IPS-11a (cell line): ENCODE results near the gene SPRED2.

Experiments
- H3K4me3 ChIP-seq: one replicate; pipeline ENCODE4 v1.5.1; 2013; ENCODE audit warnings: low read depth, low read length, control low read depth

Gene SPRED2, protein sequence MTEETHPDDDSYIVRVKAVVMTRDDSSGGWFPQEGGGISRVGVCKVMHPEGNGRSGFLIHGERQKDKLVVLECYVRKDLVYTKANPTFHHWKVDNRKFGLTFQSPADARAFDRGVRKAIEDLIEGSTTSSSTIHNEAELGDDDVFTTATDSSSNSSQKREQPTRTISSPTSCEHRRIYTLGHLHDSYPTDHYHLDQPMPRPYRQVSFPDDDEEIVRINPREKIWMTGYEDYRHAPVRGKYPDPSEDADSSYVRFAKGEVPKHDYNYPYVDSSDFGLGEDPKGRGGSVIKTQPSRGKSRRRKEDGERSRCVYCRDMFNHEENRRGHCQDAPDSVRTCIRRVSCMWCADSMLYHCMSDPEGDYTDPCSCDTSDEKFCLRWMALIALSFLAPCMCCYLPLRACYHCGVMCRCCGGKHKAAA

DNA sequence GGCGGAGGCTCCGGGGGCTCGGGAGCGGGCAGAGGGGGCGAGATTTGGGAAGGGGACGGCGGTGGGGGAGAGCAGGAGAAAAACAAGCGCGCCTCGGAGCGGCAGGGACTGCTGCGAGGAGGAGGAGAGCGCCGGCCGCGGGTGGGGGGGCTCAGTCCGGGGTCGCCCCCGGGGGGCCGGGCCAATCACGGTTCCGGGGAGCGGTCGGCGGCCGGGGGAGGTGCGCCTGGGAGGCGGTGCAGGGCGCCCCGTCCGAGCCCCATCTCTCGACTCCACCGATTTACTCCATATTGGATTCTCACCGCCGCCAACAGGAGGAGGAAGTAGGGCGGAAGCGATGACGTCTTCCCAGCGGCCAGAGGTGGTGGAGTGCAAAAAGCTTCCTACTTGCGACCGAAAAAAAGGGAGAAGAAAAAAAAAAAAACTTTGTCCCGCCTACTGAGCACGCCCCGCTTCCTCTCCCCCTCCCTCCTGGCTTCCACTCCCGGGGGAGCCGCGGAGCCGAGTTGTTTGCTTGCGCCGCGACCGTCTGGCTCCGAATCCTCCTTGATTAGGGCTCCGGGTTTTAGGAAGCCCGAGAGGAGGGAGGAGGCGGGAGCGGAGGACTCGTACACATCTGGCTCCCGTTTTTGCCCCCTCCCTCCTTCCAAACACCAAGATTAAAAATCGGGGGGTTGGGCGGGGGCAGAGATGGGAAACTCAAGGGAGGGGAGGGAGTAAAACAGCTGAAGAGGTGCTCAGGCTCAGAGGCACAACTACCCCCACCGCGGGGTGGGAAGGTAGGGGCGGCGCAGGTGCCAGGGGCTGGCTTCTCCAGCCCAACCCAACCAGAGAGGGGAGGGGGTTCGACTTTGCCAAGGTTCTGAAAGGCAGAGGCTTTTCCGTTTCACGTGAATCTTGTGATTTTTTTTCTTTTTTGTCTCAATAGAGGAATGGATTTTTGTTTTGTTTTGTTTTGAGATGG is at the start of gene SPRED2:
TSS of gene SPRED2 (minus strand) at position 373 of the 964 bp plus-strand sequence. CDS start 612 bp downstream, outside the sequence.
- H3K4me3 ChIP-seq, result peak within 1 kb of the TSS; percentile 77

DNA sequence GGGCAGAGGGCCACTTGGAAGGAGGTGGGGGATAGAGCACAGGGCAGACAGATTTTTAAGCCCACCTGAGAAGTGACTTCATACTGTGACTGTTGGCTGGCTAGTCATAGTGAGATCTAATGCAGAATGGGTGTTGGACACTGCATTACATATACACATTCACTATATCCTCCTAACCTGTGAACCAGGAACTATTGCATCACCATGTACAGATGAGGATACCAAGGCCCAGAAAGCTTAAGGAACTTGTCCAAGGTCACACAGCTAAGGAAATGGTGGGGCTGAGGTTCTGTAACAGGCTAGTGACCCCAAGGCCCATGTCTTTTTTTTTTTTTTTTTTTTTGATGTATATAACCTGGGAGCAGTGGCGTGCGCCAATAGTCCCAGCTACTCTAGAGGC is 49.6 kb upstream of the SPRED2 start:
- H3K4me3 ChIP-seq, result no peak overlapping the region

- no peak overlapping the region for H3K4me3 ChIP-seq
Observed at GRCh38 chr2:65479524-65479923, 47.1 kb upstream of the SPRED2 start.

DNA sequence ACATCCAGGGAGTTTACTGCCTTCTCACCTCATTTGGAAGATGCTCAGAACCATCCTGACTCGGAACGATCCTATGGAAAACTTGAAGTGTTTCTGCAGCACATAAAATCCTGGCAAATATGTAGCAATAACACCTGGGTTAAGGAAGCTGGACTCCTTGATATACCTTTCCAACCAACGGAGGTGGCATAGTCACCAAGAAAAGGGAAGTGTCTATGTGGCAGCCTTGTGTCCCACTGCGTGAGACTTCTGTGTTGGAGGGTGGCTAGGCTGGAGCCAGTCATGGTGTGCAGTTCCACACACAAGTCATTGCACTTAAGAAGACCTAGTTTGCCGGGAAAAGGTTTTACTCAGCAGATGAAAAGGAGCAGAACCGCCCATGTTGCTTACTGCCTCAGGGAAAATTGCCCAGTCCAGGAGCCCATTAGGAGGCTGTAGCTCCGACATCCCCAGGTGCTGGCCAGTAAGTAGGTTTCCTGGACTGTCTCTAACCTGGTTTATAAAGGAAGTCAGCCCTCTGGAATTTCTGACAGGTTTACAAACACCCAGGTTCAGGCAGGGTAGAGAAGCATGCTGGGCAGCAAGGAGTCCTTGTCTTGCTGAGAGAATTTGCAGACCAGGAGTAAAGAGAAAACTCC is 46.2 kb upstream of the SPRED2 start:
- no peak overlapping the region for H3K4me3 ChIP-seq

GRCh38 chr2:65477590-65477989 is 45.2 kb upstream of the SPRED2 start:
- H3K4me3 ChIP-seq, result no peak overlapping the region

GRCh38 chr2:65476778-65477177 is 44.4 kb upstream of the SPRED2 start:
- H3K4me3 ChIP-seq, result no peak overlapping the region

GRCh38 chr2:65475000-65475399 is 42.6 kb upstream of the SPRED2 start:
- H3K4me3 ChIP-seq, result no peak overlapping the region

- no peak overlapping the region for H3K4me3 ChIP-seq
Observed at GRCh38 chr2:65473045-65473444, 40.6 kb upstream of the SPRED2 start.

DNA sequence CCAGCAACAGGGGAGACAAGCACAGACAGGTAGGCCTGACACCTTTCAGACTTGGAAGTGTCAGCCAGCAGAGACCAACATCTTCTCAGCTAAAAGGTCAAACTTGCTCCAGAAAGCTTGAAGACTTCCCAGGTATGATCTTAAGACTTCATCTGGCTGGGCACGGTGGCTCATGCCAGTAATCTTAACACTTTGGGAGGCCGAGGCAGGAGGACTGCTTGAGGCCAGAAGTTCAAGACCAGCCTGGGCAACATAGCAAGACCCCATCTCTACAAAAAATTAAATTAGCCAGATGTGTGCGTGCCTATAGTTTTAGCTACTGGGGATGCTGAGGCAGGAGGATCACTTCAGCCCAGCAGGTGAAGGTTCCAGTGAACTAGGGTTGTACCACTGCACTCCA is 39.0 kb upstream of the SPRED2 start:
- no peak overlapping the region for H3K4me3 ChIP-seq

- H3K4me3 ChIP-seq, result no peak overlapping the region
Observed at GRCh38 chr2:65466551-65466950, 34.2 kb upstream of the SPRED2 start.

DNA sequence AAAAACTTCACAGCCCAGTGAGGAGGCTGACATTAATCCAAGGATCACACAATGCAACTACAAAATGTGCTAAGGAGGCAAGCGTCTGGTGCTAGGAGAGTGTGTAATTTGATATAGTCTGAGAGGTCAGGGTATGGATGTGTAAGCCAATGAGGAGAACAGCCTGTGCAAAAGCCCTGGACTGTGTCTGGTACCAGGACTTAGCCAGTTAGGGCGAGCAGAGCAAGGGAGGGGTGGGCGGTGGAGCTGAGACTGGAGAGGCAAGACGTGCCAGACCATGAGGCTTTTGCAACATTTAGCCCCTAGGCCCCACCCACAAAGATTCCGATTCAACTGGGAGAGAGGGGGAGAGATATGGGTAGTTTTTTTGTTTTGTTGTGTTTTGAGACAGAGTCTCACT is 33.5 kb upstream of the SPRED2 start:
- H3K4me3 ChIP-seq, result no peak overlapping the region

- H3K4me3 ChIP-seq, result no peak overlapping the region
Observed at GRCh38 chr2:65465124-65465523, 32.7 kb upstream of the SPRED2 start.

DNA sequence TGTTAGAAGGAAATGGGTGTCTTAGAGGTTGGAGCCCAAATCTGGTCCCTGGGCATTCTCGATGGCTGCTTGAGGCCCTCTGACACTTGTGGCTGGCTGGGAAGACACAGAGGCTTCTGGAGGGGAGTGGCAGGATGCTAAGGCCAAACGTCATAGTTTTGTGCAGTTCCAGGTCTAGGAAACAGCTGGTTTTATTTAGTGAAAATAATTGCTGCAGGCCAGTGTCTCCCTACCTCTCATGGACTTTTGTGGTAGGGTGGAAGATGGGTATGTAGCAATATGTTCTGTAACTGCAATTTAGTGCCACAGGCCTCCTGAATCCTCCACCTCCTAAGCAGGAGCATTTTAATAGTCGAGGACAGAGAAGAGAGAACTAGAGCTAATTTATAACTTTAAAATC is 32.2 kb upstream of the SPRED2 start:
- H3K4me3 ChIP-seq, result no peak overlapping the region

DNA sequence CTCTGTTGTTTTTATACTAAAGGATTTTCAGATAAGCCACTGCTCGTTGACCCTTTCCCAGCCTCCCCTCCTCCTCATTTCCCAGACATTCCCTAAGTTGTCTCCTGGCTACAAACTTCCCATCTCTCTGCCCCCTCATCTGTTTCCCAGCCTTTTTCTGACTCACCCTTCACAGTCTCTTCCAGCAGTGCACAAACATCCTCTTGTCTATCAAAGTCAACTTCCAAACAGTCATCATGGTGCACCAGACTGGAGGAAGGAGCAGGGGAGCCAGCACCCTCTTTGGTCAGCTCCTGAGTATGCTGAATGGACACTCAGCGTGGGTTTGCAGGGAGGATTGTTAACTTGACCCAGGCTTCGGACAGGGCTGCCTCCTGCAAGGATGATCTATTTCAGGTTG is 26.6 kb upstream of the SPRED2 start:
- H3K4me3 ChIP-seq, result no peak overlapping the region

- H3K4me3 ChIP-seq, result no peak overlapping the region
Observed at GRCh38 chr2:65456886-65457285, 24.5 kb upstream of the SPRED2 start.

DNA sequence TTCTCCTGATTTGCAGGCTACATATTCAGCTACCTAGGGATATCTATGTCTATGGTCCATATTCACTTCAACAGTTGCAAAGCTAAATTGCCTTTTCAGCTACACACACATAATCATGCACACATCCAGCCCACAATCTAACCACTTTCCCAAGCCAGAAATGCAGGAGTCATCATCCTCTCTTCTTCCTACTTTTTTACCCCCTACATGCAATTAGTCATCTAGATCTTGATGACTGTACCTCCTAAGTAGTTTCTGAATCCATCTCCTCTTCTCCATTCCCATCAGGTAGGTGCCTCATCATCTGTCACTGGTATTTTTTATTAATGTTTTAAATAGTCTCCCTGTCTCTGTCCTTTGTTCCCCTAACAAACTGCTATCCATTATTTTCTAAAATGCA is 23.7 kb upstream of the SPRED2 start:
- no peak overlapping the region for H3K4me3 ChIP-seq

GRCh38 chr2:65453916-65454315 is 21.5 kb upstream of the SPRED2 start:
- no peak overlapping the region for H3K4me3 ChIP-seq

GRCh38 chr2:65452150-65452895 is 19.9 kb upstream of the SPRED2 start:
- H3K4me3 ChIP-seq, result no peak overlapping the region

DNA sequence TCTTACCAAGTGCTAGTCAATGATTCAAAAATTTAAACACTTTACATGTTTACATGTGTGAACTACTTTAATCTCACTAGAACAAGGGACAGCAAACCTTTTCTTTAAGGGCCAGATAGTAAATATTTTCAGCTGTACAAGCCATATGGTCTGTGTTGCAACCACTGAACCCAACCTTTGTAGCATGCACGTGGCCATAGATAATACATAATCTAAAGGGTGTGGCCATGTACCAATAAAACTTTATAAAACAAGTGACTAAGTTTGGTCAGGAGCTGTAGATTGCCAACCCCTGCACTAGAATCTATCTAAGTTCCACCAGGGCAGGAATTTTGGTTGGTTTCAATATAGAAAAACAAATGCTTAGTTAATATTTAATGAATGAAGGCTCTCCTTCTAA is 18.4 kb upstream of the SPRED2 start:
- H3K4me3 ChIP-seq, result no peak overlapping the region

DNA sequence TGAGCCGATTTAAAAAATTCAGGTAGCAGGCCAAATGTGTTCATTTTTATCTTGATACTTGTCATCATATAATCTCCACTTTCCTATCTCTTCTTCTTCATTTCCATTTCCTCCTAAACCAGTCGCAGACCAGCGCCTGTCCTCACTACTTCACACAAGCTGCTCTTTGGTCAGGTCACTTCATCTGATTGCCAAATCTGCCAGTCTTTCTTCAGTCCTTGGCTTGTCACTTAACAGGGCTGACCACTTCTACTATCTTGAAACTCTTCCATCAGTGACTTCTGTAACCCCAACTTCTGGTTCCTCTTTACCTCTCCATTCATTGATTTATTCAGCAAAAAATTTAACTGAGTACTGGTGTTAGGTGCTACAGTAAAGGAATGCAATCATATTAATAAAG is 18.0 kb upstream of the SPRED2 start:
- no peak overlapping the region for H3K4me3 ChIP-seq
